NT2/D1 (cell line): Measurements from ENCODE around the gene MANEA.

ENCODE experiments used
- SUZ12 ChIP-seq: IDR thresholded peaks from 2 replicates; pipeline ENCODE4 v1.6.1; 2011; ENCODE audit not compliant: insufficient read length, insufficient read depth; ENCODE audit errors: extremely low read depth
- YY1 ChIP-seq: IDR thresholded peaks from 2 replicates; pipeline ENCODE4 v1.6.1; 2011; ENCODE audit not compliant: insufficient read length, insufficient read depth
- ZNF274 ChIP-seq: IDR thresholded peaks from 2 replicates; pipeline ENCODE4 v1.6.1; 2011; ENCODE audit warnings: mild to moderate bottlenecking, low read depth, low read length

DNA sequence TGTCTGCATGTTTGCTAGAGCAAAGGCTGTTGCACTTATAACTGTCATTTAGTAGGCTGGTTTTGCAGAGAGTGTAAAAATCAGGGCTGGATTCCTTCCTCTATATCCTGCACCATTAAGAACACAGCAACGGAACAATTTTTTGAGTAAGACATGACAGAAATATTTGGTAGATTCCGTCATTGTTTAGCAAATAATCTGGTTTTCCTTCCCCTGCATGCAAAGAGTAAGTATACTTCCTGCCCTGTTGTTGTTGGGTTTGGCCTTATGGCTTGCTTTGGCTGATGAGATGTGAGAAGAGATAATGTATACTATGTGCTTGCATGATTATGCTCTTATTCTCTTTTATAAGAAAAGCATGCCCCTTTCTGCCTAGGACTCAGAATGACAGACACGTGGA, 23.8 kb downstream of the MANEA start:
- TF ChIP-seq SUZ12, result no peak
- TF ChIP-seq ZNF274, result no peak
- TF ChIP-seq YY1, result no peak
